GM10248 (cell line): Measurements from ENCODE around the gene GLB1L.

Source experiments
- CTCF ChIA-PET: fragments of 300-600 bp; sonication (Branson Sonifier 250); formaldehyde crosslinking; extraction: SDS; loops from one replicate; lab custom pipeline; 2021; ENCODE audit warnings: antibody characterized with exemption; lab: Yijun Ruan, JAX
- POLR2A ChIA-PET: fragments of 350-650 bp; sonication (Branson Sonifier 250); formaldehyde crosslinking; extraction: SDS; loops from one replicate; lab custom pipeline; 2020; ENCODE audit warnings: antibody characterized with exemption; lab: Yijun Ruan, JAX
- DNase-seq: peaks from one replicate; pipeline ENCODE4 v3.0.0; 2012; ENCODE audit errors: extremely low spot score
- TF ChIP-seq, protein P1 (sequence below): IDR thresholded peaks from 2 replicates; pipeline ENCODE4 v1.5.1; 2012; ENCODE audit warnings: mild to moderate bottlenecking, low read depth; ENCODE audit errors: extremely low read depth, missing control alignments, control extremely low read depth

Gene GLB1L

DNA sequence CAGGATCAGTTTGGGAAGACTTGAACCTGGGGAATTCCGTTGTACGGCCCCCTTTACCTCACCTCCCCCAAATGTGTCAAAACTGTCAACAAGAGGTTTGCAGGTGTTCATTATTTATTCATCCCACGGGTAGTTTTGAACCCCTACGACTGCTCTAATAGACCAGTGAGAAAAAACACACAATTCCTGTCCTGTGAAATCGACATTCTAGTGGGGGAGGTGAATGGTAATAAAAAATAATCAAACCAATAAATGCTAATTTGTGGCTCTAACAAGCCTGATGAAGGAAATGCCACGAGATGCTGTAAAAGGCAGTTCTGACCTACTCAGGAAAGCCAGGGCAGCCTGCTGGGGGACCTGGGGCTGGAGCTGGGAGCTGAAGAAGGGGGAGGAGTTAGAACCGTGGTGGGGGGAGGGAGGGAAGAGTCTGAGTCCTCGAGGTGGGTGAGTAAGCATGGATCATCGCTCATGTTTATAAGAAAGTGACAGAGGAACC lies 33.5 kb upstream of the GLB1L start:
- CTCF ChIA-PET: interaction anchor here (0.9 to 16.0 kb wide), 26 partner anchors 9 to 217 kb away, joined by 3 to 336 read pairs (median 6); partner anchors contain the start of genes ANKZF1, ATG9A, CNPPD1 and GLB1L
- no peak for DNase-seq
- POLR2A ChIA-PET: interaction anchor here (0.5 to 1.9 kb wide), 10 partner anchors 8 to 693 kb away, joined by 3 to 19 read pairs (median 6); partner anchors contain the start of genes DNPEP and TUBA4A
- TF ChIP-seq, protein P1, sequence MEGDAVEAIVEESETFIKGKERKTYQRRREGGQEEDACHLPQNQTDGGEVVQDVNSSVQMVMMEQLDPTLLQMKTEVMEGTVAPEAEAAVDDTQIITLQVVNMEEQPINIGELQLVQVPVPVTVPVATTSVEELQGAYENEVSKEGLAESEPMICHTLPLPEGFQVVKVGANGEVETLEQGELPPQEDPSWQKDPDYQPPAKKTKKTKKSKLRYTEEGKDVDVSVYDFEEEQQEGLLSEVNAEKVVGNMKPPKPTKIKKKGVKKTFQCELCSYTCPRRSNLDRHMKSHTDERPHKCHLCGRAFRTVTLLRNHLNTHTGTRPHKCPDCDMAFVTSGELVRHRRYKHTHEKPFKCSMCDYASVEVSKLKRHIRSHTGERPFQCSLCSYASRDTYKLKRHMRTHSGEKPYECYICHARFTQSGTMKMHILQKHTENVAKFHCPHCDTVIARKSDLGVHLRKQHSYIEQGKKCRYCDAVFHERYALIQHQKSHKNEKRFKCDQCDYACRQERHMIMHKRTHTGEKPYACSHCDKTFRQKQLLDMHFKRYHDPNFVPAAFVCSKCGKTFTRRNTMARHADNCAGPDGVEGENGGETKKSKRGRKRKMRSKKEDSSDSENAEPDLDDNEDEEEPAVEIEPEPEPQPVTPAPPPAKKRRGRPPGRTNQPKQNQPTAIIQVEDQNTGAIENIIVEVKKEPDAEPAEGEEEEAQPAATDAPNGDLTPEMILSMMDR: no peak

DNA sequence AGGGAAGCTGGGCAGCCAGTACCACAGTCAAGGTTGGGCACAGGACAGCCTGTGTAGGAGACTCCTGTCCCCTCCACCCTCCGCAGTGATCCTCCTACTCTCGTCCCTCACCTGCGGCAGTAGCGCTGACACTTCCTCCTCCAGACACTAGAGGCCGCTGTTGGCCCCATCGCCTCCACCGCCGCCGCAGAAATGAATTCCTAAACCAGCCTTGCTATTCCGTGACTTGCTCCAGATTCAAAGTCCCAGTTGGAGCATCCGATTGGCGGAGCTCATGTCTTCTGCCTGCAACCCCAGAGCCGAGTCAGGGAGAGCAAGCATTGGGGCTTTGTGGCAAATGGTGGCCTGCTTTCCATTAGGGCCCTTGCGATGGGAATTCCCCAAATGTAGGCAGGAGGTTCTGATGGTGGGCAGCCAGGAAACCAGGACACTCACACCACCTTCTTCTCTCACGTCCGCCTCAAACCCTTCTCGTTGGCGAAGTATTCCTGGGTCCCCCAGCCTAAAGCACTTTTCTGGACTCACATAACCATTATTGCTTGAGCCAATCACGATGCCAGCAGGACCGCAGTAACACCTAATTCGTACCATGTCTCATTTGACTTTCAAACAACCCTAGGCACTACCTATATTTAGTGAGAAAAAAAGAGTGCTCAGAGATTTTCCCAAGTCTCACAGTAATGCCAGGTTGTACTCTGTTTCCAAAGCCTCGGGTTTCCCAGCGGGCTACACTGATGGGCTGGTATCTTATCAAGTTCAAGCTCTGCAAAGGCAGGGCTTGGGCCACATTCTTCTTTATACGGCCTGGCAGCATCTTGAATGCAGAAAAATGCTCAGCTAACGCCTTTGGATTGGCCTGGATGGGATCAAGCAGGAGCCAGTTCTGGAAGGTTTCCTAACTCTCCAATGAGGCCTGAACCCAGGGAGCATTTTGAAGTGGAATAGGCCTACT lies 32.7 kb upstream of the GLB1L start:
- TF ChIP-seq, protein P1: peak; percentile 95
- ChIA-PET CTCF (interaction anchor here (0.9 to 16.0 kb wide), 31 partner anchors 9 to 252 kb away, joined by 3 to 336 read pairs (median 5); partner anchors contain the start of genes ANKZF1, ATG9A, CNPPD1 and GLB1L), POLR2A (interaction anchor here (0.5 to 1.9 kb wide), 9 partner anchors 9 to 692 kb away, joined by 3 to 19 read pairs (median 7); partner anchors contain the start of genes DNPEP and TUBA4A)
- peak; percentile 81 for DNase-seq

DNA sequence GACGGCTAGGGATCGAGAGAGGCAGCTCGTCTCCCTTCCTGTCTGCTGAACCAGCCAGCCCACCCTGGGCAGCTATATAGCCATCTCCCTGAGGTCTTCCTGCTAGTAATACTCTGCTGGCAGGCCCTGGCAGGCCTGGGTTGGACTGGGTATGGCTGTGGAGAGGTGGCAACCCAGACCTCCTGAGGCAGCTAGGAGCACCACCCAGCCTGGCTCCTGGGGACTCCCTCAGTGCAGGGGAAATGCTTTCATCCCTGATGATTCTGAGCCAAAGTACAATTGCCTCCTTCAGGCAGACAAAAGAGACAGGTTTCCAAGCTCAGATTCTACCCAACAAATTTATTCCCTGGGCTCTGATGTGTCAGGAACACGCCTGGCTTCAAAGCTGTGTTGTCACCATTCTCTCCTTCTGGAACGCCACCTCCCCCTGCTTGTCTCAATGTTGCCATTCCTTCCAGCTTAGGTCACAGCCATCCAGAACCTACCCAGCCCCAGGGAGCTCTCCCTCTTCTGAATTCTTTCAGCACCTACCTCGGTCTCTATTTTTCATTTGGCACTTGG lies 29.2 kb upstream of the GLB1L start:
- CTCF ChIA-PET: interaction anchor here (0.8 to 16.0 kb wide), 5 partner anchors 13 to 25 kb away, joined by 3 to 336 read pairs (median 10); no protein-coding TSS in a partner anchor
- no peak for DNase-seq
- POLR2A ChIA-PET: interaction anchor here (0.6 kb wide), 1 partner anchor 22 kb away, joined by 5 read pairs; the partner anchor contains the start of gene TUBA4B
- TF ChIP-seq, protein P1: no peak

DNA sequence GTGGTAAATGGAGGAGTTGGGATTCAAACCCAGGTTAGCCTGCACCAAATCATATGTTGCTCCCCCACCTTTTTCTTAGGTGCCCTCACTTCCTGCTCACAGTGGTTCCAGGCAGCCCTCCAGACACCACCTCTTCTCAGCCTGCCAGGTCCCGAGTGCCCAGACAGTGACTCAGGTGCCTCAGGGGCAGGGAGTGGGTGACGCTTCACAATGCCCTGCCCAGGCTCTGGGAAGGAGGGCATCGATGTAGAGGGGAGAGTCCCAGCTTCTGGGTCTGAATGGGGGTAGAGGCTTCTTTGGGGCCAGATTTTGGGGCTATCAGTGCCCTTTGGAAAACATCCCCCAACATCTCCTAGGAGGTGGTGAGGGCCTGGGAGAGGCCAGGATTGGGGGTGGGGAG lies 28.7 kb upstream of the GLB1L start:
- no peak for DNase-seq
- ChIA-PET POLR2A (interaction anchor here (0.6 kb wide), 1 partner anchor 21 kb away, joined by 5 read pairs; the partner anchor contains the start of gene TUBA4B), CTCF (interaction anchor here (1.5 to 16.0 kb wide), 4 partner anchors 12 to 25 kb away, joined by 3 to 336 read pairs (median 62); no protein-coding TSS in a partner anchor)
- TF ChIP-seq, protein P1: no peak

DNA sequence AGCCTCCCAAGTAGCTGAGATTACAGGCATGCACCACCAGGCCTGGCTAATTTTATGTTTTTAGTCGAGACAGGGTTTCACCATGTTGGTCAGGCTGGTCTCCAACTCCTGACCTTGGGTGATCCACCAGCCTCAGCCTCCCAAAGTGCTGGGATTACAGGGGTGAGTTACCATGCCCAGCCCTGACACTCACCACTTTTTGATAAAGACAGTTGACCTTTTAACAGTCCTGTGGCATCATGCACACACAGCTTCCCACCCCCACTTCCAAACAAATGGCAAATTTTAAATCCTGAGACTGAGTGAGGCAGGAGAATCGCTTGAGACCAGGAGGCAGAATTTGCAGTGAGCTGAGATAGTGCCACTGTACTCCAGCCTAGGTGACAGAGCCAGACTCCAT lies 27.8 kb upstream of the GLB1L start:
- ChIA-PET CTCF (interaction anchor here (1.5 to 16.0 kb wide), 4 partner anchors 11 to 26 kb away, joined by 3 to 336 read pairs (median 62); no protein-coding TSS in a partner anchor), POLR2A (no interaction called here)
- TF ChIP-seq, protein P1: no peak
- no peak for DNase-seq

DNA sequence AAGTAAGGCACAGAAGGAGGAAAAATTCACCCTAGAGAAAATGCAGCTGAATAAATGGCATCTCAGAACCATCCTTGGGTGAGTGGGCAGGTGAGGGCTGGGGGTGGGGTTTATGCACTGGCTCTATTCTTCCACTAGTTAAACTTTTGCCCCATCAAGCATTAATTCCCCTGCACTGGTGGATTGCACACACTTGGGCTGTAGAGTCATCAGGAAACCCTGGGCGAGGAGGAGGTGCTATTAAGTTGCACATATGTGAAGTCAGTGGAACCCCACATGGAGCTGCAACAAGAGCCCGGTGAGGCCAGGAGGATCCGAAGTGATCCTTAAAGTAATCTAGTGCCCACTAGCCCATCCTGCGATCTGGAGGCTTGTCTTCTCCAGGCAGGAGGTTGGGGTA lies 27.1 kb upstream of the GLB1L start:
- ChIA-PET POLR2A (no interaction called here), CTCF (interaction anchor here (2.9 to 16.0 kb wide), 2 partner anchors 19 to 27 kb away, joined by 10 to 336 read pairs; no protein-coding TSS in a partner anchor)
- DNase-seq: no peak
- TF ChIP-seq, protein P1: no peak
